GM21423 (cell line): ENCODE results near the gene OR6S1.
A peak's percentile ranks its signal among the peaks of the same experiment; 100 is the strongest.
"Not testable (repeated sequence)": the region's sequence is repeated elsewhere in the genome, so short reads cannot be mapped to it uniquely, and the experiment has no call there.

ENCODE experiments used
- ATAC-seq: cut with Tn5 transposase; IDR thresholded peaks from one replicate; pipeline ENCODE4 v1.9.1; 2021; ENCODE audit warnings: mild to moderate bottlenecking, moderate library complexity; ENCODE audit not compliant: unreplicated experiment

OR6S1 gene

GRCh38 chr14:20671597-20672283, 30.2 kb upstream of the OR6S1 start:
- ATAC-seq = no peak

- ATAC-seq = no peak
Observed at GRCh38 chr14:20668969-20669368, 27.5 kb upstream of the OR6S1 start.

- ATAC-seq = peak; percentile 84
Observed at GRCh38 chr14:20667957-20668356, 26.5 kb upstream of the OR6S1 start.

DNA sequence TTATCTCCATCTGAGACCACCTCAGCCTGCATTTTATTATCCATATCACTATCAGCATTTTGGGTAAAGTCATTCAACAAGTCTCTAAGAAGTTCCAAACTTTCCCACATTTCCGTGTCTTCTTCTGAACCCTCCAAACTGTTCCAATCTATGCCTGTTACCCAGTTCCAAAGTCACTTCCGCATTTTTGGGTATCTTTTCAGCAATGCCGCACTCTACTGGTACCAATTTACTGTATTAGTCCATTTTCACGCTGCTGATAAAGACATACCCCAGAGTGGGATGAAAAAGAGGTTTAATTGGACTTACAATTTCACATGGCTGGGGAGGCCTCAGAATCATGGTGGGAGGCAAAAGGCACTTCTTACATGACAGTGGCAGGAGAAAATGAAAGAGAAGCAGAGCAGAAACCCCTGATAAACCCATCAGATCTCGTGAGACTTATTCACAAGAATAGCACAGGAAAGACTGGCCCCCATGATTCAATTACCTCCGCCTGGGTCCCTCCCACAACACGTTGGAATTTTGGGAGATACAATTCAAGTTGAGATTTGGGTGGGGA, 25.0 kb upstream of the OR6S1 start:
- not testable (repeated sequence) for ATAC-seq

DNA sequence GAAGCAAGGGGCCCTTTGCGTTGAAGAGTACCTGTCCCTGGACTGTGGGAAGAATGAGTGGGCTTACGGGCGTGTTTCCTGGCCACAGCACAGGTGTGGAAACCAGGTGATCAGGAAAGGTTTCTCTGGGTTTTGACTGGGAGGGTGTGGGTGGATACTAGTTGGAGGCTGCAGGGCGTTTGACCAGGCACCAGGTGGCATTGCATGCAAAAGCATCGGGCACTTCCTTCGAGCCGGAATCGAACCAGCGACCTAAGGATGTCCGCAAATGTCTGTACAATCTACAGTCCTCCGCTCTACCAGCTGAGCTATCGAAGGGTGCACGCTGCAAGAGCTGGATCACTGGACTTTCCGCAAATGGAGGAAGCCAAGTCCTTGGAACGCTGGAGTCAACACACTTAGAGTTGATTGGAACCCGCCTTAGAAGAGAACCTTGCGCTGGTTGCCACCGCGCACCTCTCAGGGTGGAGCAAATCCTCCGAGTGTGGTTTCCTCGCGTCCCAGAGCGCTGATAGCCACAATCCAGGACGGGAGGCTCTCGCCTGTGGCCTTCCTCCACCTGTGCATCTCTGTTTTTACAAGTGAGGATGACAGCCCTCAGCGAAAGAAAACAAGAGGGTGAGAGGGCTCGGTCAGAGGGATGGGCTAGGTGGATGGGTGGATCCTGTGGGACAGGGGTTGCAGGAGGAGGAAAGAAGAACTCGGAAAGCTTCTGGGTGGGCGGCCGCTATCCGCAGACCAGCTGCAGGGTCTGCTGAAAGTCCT, 21.7 kb upstream of the OR6S1 start:
- ATAC-seq = peak; percentile 49

GRCh38 chr14:20661197-20661596, 19.7 kb upstream of the OR6S1 start:
- ATAC-seq = no peak

DNA sequence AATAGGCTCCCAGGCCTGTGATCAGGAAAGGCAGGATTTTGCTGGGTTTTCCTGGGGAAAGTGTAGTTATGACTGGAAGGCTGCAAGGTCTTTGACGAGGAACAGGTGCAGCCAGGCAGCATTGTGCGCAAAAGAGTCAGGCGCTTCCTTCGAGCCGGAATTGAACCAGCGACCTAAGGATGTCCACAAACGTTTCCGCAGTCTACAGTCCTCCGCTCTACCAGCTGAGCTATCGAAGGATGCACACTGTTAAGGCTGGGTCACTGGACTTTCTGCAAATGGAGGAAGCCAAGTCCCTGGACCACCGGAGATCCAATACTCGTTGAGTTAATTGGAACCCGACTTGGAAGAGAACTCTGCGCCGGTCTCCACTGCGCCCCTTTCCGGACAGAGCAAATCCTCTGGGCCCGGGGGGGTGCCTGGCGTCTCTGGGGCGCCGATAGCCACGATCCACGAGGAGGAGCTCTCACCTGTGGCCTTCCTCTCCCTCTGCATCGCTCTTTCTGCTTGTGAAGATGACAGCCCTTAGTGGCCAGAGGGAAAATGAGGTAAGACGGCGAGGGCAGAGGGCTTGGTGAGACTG, 18.4 kb upstream of the OR6S1 start:
- no peak for ATAC-seq

- no peak for ATAC-seq
Observed at GRCh38 chr14:20659336-20659735, 17.8 kb upstream of the OR6S1 start.

DNA sequence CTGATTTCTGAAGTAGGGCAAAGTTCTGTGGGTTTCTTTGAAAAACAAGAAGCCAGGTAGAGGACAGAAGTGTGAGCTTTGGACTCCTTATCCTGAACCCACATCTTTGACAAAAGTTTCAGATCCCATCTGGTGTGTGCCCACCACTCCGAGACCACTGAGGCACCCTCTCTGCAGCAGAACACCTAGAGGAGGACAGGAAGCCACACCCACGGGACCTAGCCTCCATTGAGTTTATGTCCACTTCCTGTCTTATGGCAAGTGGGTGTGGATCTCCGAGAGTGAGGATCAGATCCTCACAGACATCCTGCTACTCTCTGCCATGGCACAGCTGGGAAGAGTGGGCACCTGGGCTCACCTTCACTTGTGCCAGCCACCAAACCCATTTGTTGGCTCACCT, 16.8 kb upstream of the OR6S1 start:
- ATAC-seq = no peak

- no peak for ATAC-seq
Observed at GRCh38 chr14:20657216-20658211, 16.0 kb upstream of the OR6S1 start.

DNA sequence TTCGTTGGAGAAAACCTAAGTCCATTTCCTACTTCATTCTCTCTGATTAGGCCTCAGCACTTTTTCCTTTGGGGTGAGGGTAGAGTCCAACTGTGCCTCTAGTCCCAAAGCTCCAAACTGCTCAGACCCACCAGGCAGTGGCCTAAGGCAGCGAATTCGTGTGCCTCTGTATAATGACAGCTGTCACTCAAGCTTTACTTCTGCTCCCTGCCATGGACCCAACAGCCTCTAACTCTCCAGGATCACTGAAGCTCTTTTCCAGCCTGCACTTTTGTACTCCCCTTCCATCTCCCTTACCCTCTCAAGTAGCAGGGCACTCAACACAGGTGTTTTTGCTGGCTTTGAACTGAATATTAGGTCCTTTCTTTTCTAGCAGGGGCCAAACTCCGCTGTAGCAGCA, 14.8 kb upstream of the OR6S1 start:
- ATAC-seq = no peak

DNA sequence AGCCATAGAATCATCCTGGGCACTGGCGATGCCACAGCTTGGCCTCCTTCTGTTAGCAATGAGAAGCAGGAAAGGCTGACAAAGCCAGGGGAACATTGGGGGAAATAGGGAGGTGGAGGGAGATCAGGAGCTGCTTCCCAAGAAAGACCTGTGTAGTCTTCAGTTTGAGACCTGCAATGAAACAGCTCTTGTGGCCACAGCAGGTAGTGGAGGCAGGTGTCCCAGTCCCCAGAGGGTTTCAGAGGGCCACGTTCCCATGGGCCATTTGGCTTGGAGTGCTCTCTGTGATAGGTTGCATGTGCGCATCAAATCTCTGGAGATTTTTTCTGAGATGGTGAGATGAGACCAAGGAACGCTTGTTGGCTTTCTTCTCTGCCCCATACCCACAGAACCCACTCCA, 14.4 kb upstream of the OR6S1 start:
- no peak for ATAC-seq

GRCh38 chr14:20652996-20653975, 11.8 kb upstream of the OR6S1 start:
- ATAC-seq = no peak

DNA sequence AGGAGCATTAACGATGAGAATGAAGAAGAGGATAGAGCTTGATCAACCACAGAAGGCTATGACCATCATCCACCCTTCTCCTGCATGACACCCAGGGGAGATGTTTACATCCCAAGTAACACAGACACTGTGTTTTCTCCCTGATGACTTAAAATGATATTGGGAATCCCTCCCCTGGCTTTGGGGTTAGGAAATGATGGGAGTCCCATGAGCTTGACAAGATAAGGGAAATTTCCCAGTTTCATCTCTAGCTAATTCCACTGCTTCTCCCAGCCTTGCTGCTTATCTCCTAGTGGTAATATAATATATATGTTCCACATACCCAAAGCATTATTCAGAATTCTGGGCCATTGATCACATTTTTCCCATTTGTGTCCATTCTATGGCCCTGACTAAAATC, 4.0 kb upstream of the OR6S1 start:
- no peak for ATAC-seq

- no peak for ATAC-seq
Observed at GRCh38 chr14:20644520-20644919, 3.0 kb upstream of the OR6S1 start.

DNA sequence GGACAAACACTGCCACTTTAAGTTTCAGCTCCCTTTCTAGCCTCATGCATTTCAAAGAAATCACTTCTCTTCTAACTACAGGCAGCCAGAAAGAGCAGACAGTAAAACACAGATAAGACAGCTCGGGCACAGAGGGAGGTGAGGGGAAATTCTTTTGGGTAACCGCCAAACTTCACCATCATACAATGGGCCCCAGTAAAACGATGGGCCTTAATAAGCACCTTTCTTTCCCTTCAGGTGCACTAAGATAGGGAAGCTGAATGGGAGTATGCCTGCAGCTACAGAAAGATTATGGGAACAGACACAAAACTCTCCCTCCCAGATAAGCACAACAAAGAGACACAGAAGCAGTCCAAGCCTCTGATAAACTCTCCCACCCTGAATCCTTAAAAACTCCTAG, 1.3 kb upstream of the OR6S1 start:
- ATAC-seq = not testable (repeated sequence)

DNA sequence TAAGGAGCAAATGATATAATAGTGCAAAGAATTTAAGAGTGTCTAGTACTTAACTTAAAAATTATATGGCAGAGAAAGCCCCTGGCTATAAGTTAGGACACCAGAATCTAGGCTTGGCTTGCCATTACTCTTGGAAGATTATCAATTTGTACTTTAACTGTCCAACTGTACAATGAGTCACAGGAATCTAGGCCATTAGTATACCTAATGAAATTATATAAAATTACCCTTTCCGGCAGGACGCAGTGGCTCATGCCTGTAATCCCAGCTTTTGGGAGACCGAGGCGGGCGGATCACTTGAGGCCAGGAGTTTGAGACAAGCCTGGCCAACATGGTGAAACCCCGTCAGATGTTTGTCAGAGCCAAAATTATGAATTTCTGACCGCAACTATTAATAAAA, 691 bp upstream of the OR6S1 start:
- ATAC-seq = no peak

GRCh38 chr14:20632831-20633691, 8.4 kb downstream of the OR6S1 start:
- ATAC-seq = peak; percentile 69

- peak; percentile 22 for ATAC-seq
Observed at GRCh38 chr14:20632448-20632830, 9.1 kb downstream of the OR6S1 start.
